GM19452 (cell line): ENCODE measurements around the gene CCDC200.
"Not testable (repeated sequence)": the region's sequence is repeated elsewhere in the genome, so short reads cannot be mapped to it uniquely, and the experiment has no call there.

Experiments used
- ATAC-seq: cut with Tn5 transposase; IDR thresholded peaks from one replicate; pipeline ENCODE4 v1.9.1; 2021; ENCODE audit not compliant: unreplicated experiment

Gene CCDC200

GRCh38 chr17:43228020-43228782 is at the start of gene CCDC200:
Gene CCDC200, minus strand, starts transcription at chr17:43228623. Its CDS starts 69 bp downstream, at chr17:43228554.
- not testable (repeated sequence) for ATAC-seq

GRCh38 chr17:43272914-43273313 is 44.5 kb upstream of the CCDC200 start:
- not testable (repeated sequence) for ATAC-seq

GRCh38 chr17:43272483-43272882 is 44.1 kb upstream of the CCDC200 start:
- ATAC-seq = not testable (repeated sequence)

- not testable (repeated sequence) for ATAC-seq
Observed at GRCh38 chr17:43270552-43271504, 42.4 kb upstream of the CCDC200 start.

GRCh38 chr17:43246456-43246855 is 18.0 kb upstream of the CCDC200 start:
- not testable (repeated sequence) for ATAC-seq

GRCh38 chr17:43240596-43241352 is 12.4 kb upstream of the CCDC200 start:
- not testable (repeated sequence) for ATAC-seq

- not testable (repeated sequence) for ATAC-seq
Observed at GRCh38 chr17:43239597-43239996, 11.2 kb upstream of the CCDC200 start.

- not testable (repeated sequence) for ATAC-seq
Observed at GRCh38 chr17:43233877-43234276, 5.5 kb upstream of the CCDC200 start, which contains the start of gene RNU2-1. Gene RNU2-1, minus strand, starts transcription at chr17:43233977.

- ATAC-seq = not testable (repeated sequence)
Observed at GRCh38 chr17:43233263-43233662, 4.8 kb upstream of the CCDC200 start.

GRCh38 chr17:43232021-43232699 is 3.7 kb upstream of the CCDC200 start:
- not testable (repeated sequence) for ATAC-seq

GRCh38 chr17:43231205-43232020 is 3.0 kb upstream of the CCDC200 start:
- ATAC-seq = not testable (repeated sequence)

- ATAC-seq = no peak
Observed at GRCh38 chr17:43226393-43226792, 2.0 kb downstream of the CCDC200 start.

- no peak for ATAC-seq
Observed at GRCh38 chr17:43224146-43224705, 4.2 kb downstream of the CCDC200 start.

- no peak for ATAC-seq
Observed at GRCh38 chr17:43220511-43221125, 7.8 kb downstream of the CCDC200 start.

- no peak for ATAC-seq
Observed at GRCh38 chr17:43219746-43220380, 8.6 kb downstream of the CCDC200 start.

GRCh38 chr17:43219001-43219400 is 9.4 kb downstream of the CCDC200 start:
- no peak for ATAC-seq

GRCh38 chr17:43217614-43218087 is 10.8 kb downstream of the CCDC200 start:
- ATAC-seq = no peak
